ENCODE results near the gene MCUB.

The MCUB gene

DNA sequence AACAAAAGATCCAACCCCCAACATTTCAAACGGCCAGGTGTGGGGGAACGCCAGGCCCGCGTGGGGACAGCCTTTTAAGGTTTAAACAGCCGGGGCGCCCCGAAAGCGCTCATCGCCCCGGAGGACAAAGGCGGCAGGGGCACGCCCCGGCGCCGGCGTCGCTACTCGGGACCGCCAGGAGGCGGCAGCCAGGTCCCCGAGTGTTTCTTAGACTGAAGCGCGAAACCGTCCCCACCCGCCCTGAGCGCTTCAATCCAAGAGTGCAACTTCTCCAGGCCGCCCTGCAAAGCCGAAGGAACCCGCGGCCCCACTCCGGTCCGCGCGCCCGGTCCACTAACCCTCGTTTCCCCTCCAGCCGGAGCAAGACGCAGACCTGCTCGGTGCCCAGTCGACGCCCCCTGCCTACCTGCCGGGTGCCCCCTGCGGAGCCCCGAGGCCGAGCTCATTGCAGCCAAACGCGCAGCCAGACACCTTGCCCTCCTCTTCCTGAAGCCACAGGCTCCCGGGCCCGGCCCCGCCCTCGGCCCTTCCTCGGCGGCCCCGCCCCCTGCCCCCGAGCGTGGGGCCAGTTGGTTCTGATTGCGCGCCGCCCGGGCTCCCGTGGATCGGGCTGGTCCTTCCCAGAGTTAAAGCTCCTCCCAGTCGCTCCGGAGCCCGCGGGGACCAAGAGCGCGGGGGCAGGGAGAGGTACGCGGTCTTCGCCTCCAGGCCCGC lies 143.1 kb downstream of the MCUB start, which contains the start of gene CASP6:
TSS of gene CASP6 (minus strand) at position 496 of the 714 bp plus-strand sequence. CDS start at position 446, 50 bp downstream.
- TF ChIP-seq, protein P1, sequence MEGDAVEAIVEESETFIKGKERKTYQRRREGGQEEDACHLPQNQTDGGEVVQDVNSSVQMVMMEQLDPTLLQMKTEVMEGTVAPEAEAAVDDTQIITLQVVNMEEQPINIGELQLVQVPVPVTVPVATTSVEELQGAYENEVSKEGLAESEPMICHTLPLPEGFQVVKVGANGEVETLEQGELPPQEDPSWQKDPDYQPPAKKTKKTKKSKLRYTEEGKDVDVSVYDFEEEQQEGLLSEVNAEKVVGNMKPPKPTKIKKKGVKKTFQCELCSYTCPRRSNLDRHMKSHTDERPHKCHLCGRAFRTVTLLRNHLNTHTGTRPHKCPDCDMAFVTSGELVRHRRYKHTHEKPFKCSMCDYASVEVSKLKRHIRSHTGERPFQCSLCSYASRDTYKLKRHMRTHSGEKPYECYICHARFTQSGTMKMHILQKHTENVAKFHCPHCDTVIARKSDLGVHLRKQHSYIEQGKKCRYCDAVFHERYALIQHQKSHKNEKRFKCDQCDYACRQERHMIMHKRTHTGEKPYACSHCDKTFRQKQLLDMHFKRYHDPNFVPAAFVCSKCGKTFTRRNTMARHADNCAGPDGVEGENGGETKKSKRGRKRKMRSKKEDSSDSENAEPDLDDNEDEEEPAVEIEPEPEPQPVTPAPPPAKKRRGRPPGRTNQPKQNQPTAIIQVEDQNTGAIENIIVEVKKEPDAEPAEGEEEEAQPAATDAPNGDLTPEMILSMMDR (IDR thresholded peaks at IDR 0.05; ENCODE audit: control insufficient read depth, extremely low read depth, insufficient read depth), result peak; percentile 52
- peak within 1 kb of the TSS; percentile 71 for H3K4me3 ChIP-seq (ENCODE audit: low read depth, low read length)
- peak; percentile 43 for DNase-seq (ENCODE audit: low read depth)

DNA sequence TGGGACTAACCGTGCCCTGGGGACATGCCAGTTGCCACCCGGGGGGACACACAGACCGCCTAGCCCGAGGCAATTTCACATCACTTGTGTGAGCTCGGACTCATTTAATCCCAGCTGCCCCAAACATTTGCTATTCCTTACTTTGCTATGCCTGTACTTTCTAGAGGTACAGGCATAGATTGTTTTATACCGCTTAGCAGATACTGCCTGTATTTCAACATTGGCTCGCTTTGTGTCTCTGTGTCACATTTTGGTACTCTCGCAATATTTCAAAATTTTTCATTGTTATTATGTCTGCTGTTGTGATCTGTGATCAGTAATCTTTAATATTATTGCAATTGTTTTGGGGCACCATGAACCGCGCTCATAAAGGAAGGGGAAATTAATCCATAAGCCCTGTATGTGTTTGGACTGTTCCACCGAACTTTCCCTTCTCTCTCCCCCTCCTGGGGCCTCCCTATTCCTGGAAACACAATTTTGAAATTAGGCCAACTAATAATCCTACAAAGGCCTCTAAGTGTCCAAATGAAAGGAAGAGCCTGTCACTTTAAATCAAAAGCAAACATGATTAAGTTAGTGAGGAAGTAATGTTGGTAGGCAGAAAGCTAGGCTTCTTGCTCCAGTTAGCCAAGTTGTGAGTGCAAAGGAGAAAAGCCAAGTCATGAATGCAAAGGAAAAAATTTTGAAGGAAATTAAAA lies 143.8 kb downstream of the MCUB start:
- DNase-seq (ENCODE audit: low read depth), result peak; percentile 33
- peak overlapping the region; percentile 71 for H3K4me3 ChIP-seq (ENCODE audit: low read depth, low read length)
- TF ChIP-seq, protein P1 (IDR thresholded peaks at IDR 0.05; ENCODE audit: control insufficient read depth, extremely low read depth, insufficient read depth), result no peak

DNA sequence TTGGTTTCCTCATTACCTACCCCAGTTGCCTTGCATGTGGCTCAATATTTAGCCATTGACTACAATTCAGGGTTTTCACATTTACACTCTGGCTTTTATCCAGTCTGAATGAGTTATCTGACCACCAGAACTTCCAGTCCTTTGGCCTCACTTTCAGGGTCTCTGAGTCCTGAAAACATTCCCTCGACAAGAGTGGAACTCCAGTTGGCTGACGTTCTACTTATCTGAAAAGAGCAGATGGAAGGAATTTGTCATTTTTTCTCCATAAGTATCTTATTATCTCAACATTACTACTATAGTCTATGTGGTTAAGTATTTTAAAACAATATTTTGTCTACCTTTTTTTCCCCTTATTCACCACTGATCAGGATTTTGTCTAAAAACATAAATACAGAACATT lies 148.4 kb downstream of the MCUB start:
- TF ChIP-seq, protein P1 (IDR thresholded peaks at IDR 0.05; ENCODE audit: control insufficient read depth, extremely low read depth, insufficient read depth), result no peak
- H3K4me3 ChIP-seq (ENCODE audit: low read depth, low read length), result no peak overlapping the region
- no peak for DNase-seq (ENCODE audit: low read depth)

DNA sequence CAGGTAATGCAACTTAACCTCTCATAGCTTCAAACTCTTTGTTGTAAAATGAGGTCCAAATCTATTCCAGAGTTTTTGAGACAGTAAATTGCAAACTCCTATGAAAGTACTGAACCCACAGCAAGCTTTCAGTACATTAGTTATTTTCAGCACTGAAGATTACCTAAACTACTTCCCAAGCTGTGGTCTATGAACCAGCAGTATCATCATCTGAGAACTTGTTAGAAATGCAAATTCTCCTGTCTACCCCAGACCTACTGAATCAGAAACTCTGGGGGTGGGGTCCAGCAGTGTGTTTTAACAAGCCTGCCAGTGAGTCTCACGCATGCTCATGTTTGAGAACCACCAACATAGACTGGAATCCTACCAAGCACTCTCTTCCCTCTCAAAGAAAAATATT lies 148.9 kb downstream of the MCUB start:
- DNase-seq (ENCODE audit: low read depth), result no peak
- no peak overlapping the region for H3K4me3 ChIP-seq (ENCODE audit: low read depth, low read length)
- TF ChIP-seq, protein P1 (IDR thresholded peaks at IDR 0.05; ENCODE audit: control insufficient read depth, extremely low read depth, insufficient read depth), result no peak

DNA sequence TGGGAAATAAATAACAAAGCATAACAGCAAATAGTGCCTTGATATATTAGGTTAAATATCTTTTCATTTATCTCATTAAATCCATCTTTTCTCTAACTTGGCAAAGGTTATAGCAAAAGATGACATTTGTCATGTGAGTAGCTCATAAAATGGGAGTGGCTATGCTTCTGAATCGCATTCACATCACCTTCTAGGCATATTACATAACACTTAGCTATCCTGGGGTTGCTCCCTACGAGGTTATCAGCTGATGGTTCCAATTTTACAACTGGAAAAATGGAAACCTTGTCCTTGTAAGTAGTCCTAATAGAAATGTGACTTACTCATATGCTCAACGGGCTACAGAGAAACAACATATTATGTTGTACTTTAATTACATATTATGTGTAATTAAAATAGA lies 153.5 kb downstream of the MCUB start:
- no peak overlapping the region for H3K4me3 ChIP-seq (ENCODE audit: low read depth, low read length)
- TF ChIP-seq, protein P1 (IDR thresholded peaks at IDR 0.05; ENCODE audit: control insufficient read depth, extremely low read depth, insufficient read depth), result no peak
- DNase-seq (ENCODE audit: low read depth), result no peak

DNA sequence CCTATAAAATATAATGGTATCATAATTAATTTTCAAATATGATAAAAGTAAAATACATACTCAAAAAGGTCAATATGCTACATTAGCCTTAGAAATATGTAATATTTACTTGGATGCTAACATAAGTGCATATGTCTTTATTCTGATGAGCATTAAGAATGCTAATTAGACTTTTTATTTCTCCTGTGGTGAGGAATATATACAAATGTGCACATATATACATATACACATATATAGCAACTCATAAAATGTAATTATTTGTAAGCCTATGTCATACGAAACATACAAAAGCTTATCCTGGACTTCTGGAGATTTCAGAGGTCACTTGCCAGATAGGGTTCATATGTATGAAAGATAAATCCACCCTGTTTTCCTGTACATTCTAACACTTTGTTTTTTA lies 158.7 kb downstream of the MCUB start:
- no peak for DNase-seq (ENCODE audit: low read depth)
- TF ChIP-seq, protein P1 (IDR thresholded peaks at IDR 0.05; ENCODE audit: control insufficient read depth, extremely low read depth, insufficient read depth), result no peak
- H3K4me3 ChIP-seq (ENCODE audit: low read depth, low read length), result no peak overlapping the region
